Measurements from ENCODE around the gene SCART1.

DNA sequence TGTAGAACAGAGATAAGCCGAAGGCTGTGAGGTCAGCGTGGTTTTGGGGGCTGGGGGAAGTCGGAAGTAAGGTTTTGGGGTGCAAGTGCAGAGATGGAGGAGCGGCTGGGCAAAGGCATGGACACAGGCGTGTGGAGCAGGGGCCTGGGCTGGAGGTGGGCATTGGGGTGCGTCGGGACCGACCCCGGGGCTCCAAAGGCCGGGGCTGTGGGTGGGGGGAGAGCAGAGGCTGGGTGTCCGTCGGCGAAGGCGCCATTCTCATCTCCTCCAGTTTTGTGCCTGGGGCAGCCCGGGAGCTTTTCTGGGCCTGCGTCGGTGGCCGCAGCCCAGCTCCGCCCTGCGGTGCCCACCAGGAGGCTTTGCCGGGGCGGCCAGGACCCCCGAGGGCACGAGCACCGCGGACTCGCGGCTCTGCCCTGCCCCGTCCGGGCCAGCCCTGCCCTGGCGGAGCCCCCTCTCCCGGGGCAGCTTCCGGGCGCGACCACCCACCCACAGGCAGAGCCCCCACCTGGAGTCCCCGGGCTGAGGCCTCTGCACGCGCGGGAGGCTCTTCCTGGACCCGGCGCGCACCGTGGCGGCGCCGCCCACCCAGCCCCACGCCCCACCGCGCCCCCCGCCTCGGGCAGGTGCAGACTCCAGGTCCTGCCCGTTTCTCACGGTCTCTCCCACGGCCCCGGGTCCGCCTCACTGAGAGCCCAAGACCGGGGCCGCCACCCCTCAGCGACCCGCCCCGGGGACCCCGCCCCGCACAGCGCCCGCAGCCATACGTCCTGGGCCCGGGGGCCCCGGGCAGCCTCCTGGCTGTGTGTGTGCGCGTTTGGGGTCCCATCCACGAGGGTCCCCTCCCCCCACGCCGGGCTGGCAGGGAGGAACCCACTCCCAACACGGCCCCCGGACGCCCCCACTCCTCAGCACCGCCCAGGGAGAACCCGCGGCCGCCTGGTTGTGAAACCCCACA, 7.7 kb upstream of the SCART1 start:
- TF ChIP-seq YY1 (IDR thresholded peaks at IDR 0.05; ENCODE audit: low read depth) (no peak), CREB1 (IDR thresholded peaks at IDR 0.05; ENCODE audit: low read depth) (no peak), CEBPB (IDR thresholded peaks at IDR 0.05) (no peak), RAD21 (IDR thresholded peaks at IDR 0.05; ENCODE audit: low read depth) (no peak)
- TF ChIP-seq, protein P1, sequence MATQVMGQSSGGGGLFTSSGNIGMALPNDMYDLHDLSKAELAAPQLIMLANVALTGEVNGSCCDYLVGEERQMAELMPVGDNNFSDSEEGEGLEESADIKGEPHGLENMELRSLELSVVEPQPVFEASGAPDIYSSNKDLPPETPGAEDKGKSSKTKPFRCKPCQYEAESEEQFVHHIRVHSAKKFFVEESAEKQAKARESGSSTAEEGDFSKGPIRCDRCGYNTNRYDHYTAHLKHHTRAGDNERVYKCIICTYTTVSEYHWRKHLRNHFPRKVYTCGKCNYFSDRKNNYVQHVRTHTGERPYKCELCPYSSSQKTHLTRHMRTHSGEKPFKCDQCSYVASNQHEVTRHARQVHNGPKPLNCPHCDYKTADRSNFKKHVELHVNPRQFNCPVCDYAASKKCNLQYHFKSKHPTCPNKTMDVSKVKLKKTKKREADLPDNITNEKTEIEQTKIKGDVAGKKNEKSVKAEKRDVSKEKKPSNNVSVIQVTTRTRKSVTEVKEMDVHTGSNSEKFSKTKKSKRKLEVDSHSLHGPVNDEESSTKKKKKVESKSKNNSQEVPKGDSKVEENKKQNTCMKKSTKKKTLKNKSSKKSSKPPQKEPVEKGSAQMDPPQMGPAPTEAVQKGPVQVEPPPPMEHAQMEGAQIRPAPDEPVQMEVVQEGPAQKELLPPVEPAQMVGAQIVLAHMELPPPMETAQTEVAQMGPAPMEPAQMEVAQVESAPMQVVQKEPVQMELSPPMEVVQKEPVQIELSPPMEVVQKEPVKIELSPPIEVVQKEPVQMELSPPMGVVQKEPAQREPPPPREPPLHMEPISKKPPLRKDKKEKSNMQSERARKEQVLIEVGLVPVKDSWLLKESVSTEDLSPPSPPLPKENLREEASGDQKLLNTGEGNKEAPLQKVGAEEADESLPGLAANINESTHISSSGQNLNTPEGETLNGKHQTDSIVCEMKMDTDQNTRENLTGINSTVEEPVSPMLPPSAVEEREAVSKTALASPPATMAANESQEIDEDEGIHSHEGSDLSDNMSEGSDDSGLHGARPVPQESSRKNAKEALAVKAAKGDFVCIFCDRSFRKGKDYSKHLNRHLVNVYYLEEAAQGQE (IDR thresholded peaks at IDR 0.05; ENCODE audit: low read depth): no peak
- TF ChIP-seq, protein P2, sequence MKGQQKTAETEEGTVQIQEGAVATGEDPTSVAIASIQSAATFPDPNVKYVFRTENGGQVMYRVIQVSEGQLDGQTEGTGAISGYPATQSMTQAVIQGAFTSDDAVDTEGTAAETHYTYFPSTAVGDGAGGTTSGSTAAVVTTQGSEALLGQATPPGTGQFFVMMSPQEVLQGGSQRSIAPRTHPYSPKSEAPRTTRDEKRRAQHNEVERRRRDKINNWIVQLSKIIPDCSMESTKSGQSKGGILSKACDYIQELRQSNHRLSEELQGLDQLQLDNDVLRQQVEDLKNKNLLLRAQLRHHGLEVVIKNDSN (IDR thresholded peaks at IDR 0.05): no peak
